HG02885 (cell line): ENCODE results near the gene KIF6.

ENCODE experiments used
- ATAC-seq: cut with Tn5 transposase; IDR thresholded peaks from one replicate; pipeline ENCODE4 v1.9.1; 2021; ENCODE audit warnings: mild to moderate bottlenecking; ENCODE audit not compliant: unreplicated experiment, poor library complexity

The KIF6 gene

GRCh38 chr6:39401376-39401775 is 323.8 kb downstream of the KIF6 start:
- no peak for ATAC-seq

DNA sequence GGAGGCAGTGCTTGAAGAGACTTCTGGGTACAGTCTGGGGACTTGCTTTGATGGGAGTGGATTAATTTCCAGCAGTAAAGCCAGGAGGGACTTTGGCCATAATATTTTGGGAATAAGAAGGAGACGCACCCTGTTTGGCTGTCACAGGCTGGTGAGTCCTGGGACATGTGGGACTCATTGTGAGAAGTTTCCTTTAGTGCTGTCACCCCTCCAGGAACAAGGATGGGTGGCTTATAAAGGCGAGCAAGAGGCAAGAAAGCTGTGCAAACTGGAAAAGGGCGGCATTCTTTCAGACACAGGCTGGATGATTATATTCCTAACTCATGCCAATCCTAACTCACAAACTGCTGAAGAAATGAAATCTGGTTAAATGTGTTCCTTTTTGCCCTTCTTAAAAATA is 325.2 kb downstream of the KIF6 start:
- ATAC-seq: no peak

DNA sequence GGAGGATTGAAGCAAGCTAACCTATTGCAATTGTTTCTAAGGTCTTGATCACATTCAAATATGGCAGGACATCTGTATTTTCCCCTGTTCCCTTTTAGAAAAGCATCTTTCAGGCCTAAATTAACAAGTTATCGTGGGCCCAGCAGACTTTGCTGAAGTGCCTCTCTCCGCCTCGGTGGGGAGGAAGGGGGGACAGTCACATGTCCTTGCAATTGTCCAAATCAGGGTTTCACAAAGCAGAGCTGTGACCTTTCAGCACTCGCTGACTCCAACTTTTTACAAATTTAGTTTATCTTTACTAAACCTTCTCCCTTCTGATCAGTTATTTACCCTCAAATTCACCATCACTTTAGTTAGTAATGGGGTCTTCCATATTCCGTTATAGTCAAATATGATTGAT is 328.4 kb downstream of the KIF6 start:
- ATAC-seq: no peak

GRCh38 chr6:39393075-39393474 is 332.1 kb downstream of the KIF6 start:
- ATAC-seq: no peak

DNA sequence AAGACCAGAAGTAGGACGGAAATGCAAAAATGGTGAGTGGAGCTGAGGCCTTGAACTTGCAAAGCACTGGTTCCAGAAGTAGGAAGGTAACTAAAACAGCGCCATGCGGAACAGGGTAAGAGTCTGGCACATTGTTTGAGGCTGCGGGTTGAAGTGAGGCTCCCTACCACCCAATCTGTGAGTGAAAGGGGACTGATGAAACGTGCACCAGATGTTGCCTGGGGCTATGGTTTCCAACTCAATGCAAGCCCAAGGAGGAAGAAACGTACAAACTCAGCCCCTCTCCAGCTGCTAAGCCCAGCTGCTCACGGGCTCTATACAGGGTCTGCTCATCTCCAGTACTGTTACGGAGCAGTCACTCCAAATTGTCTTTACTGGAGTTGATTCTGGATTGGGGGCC is 334.0 kb downstream of the KIF6 start:
- no peak for ATAC-seq

GRCh38 chr6:39389484-39389767 is 335.8 kb downstream of the KIF6 start:
- no peak for ATAC-seq

DNA sequence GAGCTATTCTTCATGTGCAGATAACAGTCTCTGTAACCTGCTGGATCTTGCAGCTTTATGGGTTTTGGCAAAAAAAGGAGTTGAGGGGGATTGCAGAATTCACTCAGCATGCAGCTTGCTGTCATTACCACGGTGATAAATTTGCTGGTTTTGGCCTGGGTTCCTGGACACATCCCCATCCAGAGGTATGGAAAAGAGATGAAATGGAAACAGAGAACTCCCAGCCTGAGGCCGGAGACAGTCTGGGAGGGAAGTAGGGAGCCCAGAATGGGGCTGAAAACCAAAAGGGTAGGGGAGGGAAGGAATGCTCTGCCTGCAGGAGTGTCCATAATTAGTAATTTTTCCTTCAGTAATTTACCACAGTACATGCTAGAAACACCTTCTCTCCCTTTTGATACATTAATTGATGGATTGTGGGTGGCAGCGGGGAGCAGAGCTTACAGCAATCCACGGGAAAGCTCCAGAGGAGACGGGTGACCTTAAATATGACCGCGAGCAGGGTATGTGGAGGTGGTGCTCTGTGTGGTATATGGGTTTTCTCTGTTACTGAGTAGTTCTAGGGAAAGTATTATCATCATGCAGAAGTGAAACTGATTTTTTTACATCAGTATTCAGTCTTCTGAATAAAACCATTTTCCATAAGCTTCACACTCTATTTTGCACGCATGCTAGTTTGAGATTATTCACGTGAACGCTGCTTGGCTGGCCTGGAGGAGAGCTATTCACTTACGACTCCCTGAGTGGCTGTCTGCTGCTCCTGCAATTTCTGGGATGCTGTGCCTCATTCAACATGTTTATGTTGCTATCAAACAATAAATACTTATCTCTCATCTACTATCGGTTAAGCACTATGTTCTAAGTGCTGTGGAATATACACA is 336.4 kb downstream of the KIF6 start:
- no peak for ATAC-seq

GRCh38 chr6:39387785-39388184 is 337.4 kb downstream of the KIF6 start:
- no peak for ATAC-seq

- ATAC-seq: no peak
These were observed 338.7 kb downstream of the KIF6 start for GRCh38 chr6:39386487-39386886.

GRCh38 chr6:39381550-39382140 is 343.6 kb downstream of the KIF6 start:
- no peak for ATAC-seq

DNA sequence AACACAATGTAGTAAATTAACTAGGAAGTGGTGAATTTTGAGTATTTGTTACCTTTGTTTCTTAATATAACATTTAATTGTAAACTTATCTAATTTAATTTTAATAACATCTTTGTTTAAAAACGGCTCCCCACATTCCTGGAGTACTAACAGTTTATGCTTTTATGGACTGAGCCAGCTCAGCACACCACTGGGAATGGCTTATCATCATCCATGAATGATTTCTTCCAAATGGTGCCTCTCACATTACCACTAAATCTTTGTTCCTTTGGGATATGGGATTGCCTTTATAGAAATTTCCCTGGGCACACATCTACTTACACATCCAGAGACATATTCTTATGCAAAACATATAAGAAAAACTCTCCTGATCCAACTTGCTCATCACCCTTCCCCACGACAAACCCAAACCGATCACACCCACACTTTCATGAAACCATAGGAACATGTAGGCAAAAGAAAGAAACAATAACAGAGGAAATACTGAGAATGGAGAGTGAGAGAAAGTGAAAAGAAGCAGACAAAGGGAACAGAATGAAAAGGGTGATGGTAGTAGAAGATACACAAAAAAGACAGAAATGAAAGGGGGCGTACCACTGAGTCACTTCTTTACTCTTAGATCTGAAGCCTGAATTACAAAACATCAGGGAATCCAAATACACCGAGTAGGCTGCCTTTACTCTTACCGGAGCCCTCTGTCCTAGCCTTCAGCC is 344.2 kb downstream of the KIF6 start:
- ATAC-seq: no peak

DNA sequence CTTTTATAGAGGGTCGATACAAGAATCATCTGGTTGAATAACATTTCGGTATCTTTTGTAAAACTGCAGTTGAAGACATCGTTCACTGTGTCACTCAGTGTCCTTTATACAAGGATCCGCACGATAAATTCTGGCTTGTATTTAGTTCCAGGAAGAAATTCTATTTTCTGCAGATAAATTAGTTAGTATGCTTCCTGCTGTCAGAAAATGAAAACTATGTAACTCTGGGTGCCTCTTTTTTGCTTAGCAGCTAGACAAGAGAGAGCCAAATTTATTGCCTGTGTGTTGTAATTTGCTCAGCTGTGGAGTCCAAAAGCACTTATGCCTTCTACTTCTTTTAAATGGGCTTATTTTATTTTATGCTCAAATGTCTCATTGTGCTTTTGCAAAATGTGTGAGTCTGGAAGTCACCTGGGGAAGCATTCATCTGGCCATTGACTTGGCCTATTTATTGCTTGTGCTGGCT is 346.2 kb downstream of the KIF6 start:
- no peak for ATAC-seq

- ATAC-seq: no peak
These were observed 346.8 kb downstream of the KIF6 start for GRCh38 chr6:39378175-39378959.

GRCh38 chr6:39377539-39377950 is 347.7 kb downstream of the KIF6 start:
- no peak for ATAC-seq

- no peak for ATAC-seq
These were observed 349.8 kb downstream of the KIF6 start for GRCh38 chr6:39375405-39375804.

DNA sequence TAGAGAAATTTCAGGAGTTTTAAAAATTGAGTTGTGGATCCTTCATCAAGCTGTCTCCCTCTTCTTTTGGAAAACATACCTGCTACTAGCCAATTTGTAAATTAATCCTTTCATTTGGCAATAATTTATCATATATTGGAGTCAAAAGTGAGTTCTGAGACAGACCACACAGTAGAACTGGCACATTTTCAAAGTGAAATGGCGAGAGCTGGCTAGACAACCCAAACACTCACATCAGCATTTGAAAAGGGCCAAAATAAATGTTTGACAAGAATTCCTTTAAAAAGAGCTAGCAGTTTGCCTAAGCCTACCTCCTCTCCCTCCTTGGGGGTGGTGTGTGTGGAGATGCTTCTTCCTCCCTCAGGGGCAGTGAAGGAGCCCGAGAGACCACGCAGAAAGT is 354.8 kb downstream of the KIF6 start:
- ATAC-seq: no peak

DNA sequence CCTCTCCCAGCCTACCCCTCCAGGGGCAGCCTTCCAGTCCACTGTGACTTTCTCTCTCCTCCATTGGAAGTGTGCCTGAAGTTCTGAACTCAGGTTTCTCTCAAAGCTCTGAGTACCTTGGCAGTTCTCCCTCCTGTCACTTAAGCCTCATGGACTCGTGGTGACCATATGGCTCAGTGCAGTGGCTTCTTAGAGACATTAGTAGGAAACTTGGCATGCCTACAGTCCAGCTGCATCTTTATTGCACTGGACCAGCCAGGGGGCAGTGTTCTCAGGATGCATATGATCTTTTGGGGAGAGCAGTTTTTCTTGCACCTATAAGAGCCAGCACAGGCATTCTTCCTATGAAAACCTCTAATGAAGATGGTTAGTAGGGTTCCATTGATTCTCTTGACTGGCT is 355.2 kb downstream of the KIF6 start:
- no peak for ATAC-seq

DNA sequence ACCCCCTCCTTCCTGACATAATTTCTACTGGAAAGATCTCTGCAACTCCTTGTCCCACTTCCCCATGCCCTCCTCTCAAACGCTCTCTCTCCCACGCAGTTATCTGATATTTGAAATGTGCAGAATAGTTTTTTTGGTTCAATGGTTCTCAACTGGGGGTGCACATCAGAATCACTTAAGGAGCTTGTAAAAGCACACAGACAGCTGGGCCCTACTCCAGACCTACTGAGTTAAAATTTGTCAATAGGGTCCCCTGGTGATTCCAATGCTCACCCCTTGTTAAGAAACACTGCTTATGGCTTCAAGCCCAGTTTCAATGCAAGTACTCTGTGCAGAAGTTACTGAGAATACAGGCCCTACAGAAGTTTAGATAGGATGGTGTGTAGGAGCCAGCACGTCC is 357.5 kb downstream of the KIF6 start:
- no peak for ATAC-seq

- ATAC-seq: no peak
These were observed 358.1 kb downstream of the KIF6 start for GRCh38 chr6:39366931-39367618.
